Peyer's patch (tissue), 4 donors: ENCODE data around the gene AOX1. TPM values are rescaled to one million over a fixed set of nuclear protein-coding genes. Genes with fewer than 3 reads are reported as not detected.
"Not testable (repeated sequence)": the region's sequence is repeated elsewhere in the genome, so short reads cannot be mapped to it uniquely, and the experiment has no call there.

Source experiments
- DNase-seq, 3 donors: peaks; one replicate each; pipeline ENCODE4 v3.0.0-alpha.2; 2017 to 2019
- H3K27ac ChIP-seq, 4 donors: fragments of 200-600 bp; sonication (generic); one replicate each; pipeline ENCODE4 v1.5.1; 2016 to 2019
- H3K27me3 ChIP-seq, 2 donors: fragments of 200-600 bp; sonication (generic); one replicate each; pipeline ENCODE4 v1.5.1; 2019
- H3K36me3 ChIP-seq, 3 donors: fragments of 200-600 bp; sonication (generic); one replicate each; pipeline ENCODE4 v1.5.1; 2016 to 2019
- H3K4me1 ChIP-seq, 4 donors: fragments of 200-600 bp; sonication (generic); one replicate each; pipeline ENCODE4 v1.5.1; 2016 to 2019
- H3K4me3 ChIP-seq, 4 donors: fragments of 200-600 bp; sonication (generic); 1 replicate in 3 of 4; 2 replicates in 1 of 4; pipeline ENCODE4 v1.5.1; 2016 to 2019; ENCODE audit warnings: mild to moderate bottlenecking in 1 of 4
- H3K9me3 ChIP-seq, 4 donors: fragments of 200-600 bp; sonication (generic); one replicate each; pipeline ENCODE4 v1.5.1; 2016 to 2019; ENCODE audit warnings: mild to moderate bottlenecking in 1 of 4
- POLR2A ChIP-seq, 2 donors: fragments of 450-650 bp; IDR thresholded peaks; one replicate each; pipeline ENCODE4 v1.5.1; 2017; ENCODE audit warnings: antibody characterized with exemption in 2 of 2, mild to moderate bottlenecking in 2 of 2, moderate library complexity in 2 of 2
- total RNA-seq, 4 donors: library from RNA; depleted of rRNA; stranded (reverse); fragments of >200 nt; gene quantifications; one replicate each; pipeline ENCODE4 v1.1.0, GENCODE V29; 2016
- TF ChIP-seq, protein P1 (sequence below), 6 experiments: fragments of 450-650 bp in 4 of 6; fragments of 200-600 bp in 2 of 6; sonication (generic) in 1 of 6; IDR thresholded peaks; one replicate each; pipeline ENCODE4 v1.5.1; 2017 to 2019; ENCODE audit warnings: antibody characterized with exemption in 6 of 6, mild to moderate bottlenecking in 3 of 6, moderate library complexity in 1 of 6

AOX1 gene
- total RNA-seq, 4 donors from 2014 or later: 7.9 to 36.3 (median 30.0) TPM

DNA sequence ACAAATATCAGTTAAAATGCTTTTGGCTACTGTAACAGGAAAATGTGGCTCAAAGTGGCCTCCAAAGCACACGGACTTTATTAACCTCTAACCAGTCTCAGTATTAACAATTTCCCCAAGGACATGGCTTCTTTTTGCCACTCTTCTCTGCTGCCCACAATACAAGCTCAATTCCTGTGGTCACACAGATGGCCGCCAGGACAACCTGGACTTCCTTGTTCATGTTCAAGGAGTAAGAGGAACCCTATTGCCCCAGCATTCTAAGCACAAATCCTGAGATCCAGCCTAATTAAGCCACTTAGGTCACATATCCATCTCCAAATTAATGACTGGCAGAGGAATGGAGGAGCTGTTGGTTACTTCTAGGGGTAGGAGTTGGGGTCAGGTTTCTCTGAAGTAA, 38.2 kb downstream of the AOX1 start:
- no peaks in the 10 kb centered on the region for H3K4me1 ChIP-seq
- DNase-seq: no peak
- no peaks in the 10 kb centered on the region for H3K27me3 ChIP-seq
- no peak overlapping the region for H3K4me3 ChIP-seq
- no peak for TF ChIP-seq POLR2A (IDR thresholded peaks at IDR 0.05)
- TF ChIP-seq, protein P1, sequence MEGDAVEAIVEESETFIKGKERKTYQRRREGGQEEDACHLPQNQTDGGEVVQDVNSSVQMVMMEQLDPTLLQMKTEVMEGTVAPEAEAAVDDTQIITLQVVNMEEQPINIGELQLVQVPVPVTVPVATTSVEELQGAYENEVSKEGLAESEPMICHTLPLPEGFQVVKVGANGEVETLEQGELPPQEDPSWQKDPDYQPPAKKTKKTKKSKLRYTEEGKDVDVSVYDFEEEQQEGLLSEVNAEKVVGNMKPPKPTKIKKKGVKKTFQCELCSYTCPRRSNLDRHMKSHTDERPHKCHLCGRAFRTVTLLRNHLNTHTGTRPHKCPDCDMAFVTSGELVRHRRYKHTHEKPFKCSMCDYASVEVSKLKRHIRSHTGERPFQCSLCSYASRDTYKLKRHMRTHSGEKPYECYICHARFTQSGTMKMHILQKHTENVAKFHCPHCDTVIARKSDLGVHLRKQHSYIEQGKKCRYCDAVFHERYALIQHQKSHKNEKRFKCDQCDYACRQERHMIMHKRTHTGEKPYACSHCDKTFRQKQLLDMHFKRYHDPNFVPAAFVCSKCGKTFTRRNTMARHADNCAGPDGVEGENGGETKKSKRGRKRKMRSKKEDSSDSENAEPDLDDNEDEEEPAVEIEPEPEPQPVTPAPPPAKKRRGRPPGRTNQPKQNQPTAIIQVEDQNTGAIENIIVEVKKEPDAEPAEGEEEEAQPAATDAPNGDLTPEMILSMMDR (IDR thresholded peaks at IDR 0.05): no peak
- no peaks in the 10 kb centered on the region for H3K36me3 ChIP-seq
- no peak overlapping the region for H3K27ac ChIP-seq
- no peaks in the 10 kb centered on the region for H3K9me3 ChIP-seq

DNA sequence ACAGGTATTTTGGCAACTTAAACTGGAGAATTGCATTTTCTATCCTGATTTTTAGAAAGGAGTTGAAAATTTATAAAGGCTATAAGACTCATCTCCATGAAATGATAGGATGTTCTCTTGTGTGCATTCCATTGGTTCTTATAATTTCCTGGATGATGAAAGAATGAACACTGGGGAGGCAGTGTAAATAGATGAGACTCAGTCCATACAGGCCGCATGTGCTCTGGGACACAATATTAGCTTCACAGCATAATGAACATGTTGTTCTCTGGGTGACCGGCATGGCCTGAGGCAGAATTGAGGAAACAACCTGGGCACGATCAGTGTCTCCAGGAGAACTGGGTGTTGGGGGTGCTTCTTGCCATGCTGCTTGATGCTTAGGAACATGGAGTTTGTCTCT, 38.8 kb downstream of the AOX1 start:
- DNase-seq: no peak
- Histone ChIP-seq H3K9me3 (no peaks in the 10 kb centered on the region), H3K4me1 (no peaks in the 10 kb centered on the region), H3K4me3 (no peak overlapping the region), H3K27me3 (no peaks in the 10 kb centered on the region), H3K27ac (no peak overlapping the region), H3K36me3 (no peaks in the 10 kb centered on the region)
- TF ChIP-seq, protein P1 (IDR thresholded peaks at IDR 0.05): no peak
- TF ChIP-seq POLR2A (IDR thresholded peaks at IDR 0.05): no peak

DNA sequence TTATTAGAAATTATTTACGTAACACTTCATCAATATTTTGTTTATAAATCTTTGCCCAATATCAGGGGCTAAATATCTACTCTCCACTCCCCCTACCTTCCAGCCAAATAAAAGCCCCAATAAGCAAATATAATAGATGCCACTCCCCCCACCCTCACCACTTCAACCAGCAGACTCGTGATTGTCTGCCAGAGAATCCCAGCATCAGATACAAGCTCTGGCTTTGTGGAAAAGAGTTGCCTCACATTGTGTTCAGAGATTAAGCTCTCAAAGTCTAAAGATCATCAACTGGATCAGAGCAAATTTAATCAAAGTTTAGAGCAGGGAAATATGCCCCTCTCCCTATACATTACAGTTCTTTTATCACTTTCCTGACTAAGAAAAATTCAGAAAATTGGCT, 39.5 kb downstream of the AOX1 start:
- Histone ChIP-seq H3K27ac (no peak overlapping the region), H3K36me3 (no peaks in the 10 kb centered on the region), H3K9me3 (no peaks in the 10 kb centered on the region), H3K4me3 (no peak overlapping the region), H3K27me3 (no peaks in the 10 kb centered on the region), H3K4me1 (no peaks in the 10 kb centered on the region)
- no peak for DNase-seq
- TF ChIP-seq, protein P1 (IDR thresholded peaks at IDR 0.05): no peak
- TF ChIP-seq POLR2A (IDR thresholded peaks at IDR 0.05): no peak

DNA sequence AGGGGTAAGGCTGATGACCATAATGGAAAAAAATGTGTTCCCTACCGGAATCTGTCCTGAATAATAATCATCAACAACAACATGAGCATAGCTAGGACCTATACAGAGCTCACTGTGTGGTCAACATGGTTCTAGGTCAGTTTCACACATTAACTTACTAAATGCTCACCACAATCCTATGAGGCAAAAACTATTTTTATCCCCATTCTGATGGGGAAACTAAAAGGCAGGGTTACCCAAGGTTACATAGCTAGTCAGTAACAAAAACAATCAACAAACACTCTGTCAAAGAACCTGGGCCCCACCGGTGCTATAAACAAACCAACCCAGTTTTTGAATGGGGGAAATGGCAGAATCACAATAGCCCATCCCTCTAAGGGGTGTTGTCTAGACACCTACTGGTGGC, 40.1 kb downstream of the AOX1 start:
- Histone ChIP-seq H3K4me3 (no peak overlapping the region), H3K4me1 (no peaks in the 10 kb centered on the region), H3K27me3 (no peaks in the 10 kb centered on the region), H3K27ac (no peak overlapping the region), H3K9me3 (no peaks in the 10 kb centered on the region), H3K36me3 (no peaks in the 10 kb centered on the region)
- TF ChIP-seq, protein P1 (IDR thresholded peaks at IDR 0.05): no peak
- no peak for TF ChIP-seq POLR2A (IDR thresholded peaks at IDR 0.05)
- DNase-seq: no peak

DNA sequence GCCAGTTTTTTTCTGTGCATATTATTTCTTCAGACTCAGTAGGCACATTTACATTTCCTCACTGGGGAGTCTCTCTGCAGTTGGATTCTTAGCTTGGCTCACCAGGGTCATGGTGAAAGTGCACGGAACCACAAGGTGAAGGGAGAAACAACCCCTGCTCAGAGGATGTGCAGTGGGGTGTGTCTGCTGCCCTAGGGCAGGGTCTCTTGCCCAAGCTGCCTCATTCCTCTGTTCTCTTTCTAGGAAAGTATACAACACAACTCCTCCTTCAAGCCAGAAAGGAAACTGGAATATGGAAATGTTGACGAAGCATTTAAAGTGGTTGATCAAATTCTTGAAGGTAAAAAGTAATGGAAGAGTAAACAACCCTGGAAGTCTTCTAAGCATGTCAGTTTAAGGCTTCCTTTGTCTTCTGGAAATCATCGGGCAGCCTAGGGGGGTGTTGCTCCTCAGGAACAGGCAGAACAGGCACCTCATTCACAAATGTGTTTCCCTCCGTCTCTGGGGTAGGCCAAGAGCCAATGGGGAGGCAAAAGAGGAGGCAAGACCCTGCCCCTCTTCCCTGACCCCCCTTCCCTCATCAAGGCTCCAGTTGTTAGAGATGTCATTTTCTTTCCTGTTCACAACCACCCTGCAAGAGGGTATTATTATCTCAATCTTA, 41.4 kb downstream of the AOX1 start:
- no peak overlapping the region for H3K27ac ChIP-seq
- no peak overlapping the region for H3K4me3 ChIP-seq
- TF ChIP-seq, protein P1 (IDR thresholded peaks at IDR 0.05): no peak
- TF ChIP-seq POLR2A (IDR thresholded peaks at IDR 0.05): no peak
- H3K36me3 ChIP-seq: no peaks in the 10 kb centered on the region
- H3K27me3 ChIP-seq: no peaks in the 10 kb centered on the region
- H3K4me1 ChIP-seq: no peaks in the 10 kb centered on the region
- DNase-seq: no peak
- no peaks in the 10 kb centered on the region for H3K9me3 ChIP-seq

DNA sequence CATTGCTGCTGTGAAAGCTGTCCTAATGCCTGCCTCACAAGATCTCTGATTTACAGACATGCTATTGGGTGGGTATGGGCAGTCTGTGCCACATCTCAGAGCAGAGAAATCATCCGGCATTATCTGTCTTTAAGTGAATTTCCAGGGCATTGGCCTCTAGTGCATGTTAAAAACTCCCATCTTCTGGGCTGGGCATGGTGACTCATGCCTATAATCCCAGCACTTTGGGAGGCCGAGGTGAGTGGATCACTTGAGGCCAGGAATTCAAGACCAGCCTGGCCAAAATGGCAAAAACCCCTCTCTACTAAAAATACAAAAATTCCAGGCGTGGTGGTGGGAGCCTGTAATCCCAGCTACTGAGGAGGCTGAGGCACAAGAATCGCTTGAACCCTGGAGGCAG, 42.6 kb downstream of the AOX1 start:
- not testable (repeated sequence) for H3K4me3 ChIP-seq, DNase-seq, H3K27ac ChIP-seq, H3K36me3 ChIP-seq, H3K4me1 ChIP-seq, H3K9me3 ChIP-seq, H3K27me3 ChIP-seq
